ENCODE results near the gene TMEM53. TPM values are rescaled to one million over a fixed set of nuclear protein-coding genes. Genes with fewer than 3 reads are reported as not detected.

Gene TMEM53
- total RNA-seq, 1 experiment from 2014 or later, result 10.9 TPM

GRCh38 chr1:44713321-44713781 lies 39.1 kb upstream of the TMEM53 start:
- Mint-ChIP-seq H3K27ac (ENCODE audit: unreplicated experiment) (no peak overlapping the region), H3K36me3 (ENCODE audit: insufficient read depth, unreplicated experiment) (peaks cover 5% of the 10 kb centered on the region), H3K4me1 (ENCODE audit: low read depth, unreplicated experiment) (peaks cover 19% of the 10 kb centered on the region), H3K27me3 (ENCODE audit: unreplicated experiment) (peaks cover 28% of the 10 kb centered on the region), H3K9me3 (ENCODE audit: low read depth, unreplicated experiment) (no peaks in the 10 kb centered on the region), H3K4me3 (ENCODE audit: low read depth, unreplicated experiment) (no peak overlapping the region)
- TF ChIP-seq, protein P1, sequence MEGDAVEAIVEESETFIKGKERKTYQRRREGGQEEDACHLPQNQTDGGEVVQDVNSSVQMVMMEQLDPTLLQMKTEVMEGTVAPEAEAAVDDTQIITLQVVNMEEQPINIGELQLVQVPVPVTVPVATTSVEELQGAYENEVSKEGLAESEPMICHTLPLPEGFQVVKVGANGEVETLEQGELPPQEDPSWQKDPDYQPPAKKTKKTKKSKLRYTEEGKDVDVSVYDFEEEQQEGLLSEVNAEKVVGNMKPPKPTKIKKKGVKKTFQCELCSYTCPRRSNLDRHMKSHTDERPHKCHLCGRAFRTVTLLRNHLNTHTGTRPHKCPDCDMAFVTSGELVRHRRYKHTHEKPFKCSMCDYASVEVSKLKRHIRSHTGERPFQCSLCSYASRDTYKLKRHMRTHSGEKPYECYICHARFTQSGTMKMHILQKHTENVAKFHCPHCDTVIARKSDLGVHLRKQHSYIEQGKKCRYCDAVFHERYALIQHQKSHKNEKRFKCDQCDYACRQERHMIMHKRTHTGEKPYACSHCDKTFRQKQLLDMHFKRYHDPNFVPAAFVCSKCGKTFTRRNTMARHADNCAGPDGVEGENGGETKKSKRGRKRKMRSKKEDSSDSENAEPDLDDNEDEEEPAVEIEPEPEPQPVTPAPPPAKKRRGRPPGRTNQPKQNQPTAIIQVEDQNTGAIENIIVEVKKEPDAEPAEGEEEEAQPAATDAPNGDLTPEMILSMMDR (IDR thresholded peaks at IDR 0.05; ENCODE audit: unreplicated experiment), result no peak
- no TSS peak for BruUV-seq (replicated peaks)
- CTCF ChIA-PET, result interaction anchor here (0.6 to 0.7 kb wide), 2 partner anchors 14 to 43 kb away, joined by 4 to 7 read pairs; no protein-coding TSS in a partner anchor
- intact Hi-C loops (cut with micrococcal nuclease; ENCODE audit: unreplicated experiment), result no loop called here
- no peak for DNase-seq

DNA sequence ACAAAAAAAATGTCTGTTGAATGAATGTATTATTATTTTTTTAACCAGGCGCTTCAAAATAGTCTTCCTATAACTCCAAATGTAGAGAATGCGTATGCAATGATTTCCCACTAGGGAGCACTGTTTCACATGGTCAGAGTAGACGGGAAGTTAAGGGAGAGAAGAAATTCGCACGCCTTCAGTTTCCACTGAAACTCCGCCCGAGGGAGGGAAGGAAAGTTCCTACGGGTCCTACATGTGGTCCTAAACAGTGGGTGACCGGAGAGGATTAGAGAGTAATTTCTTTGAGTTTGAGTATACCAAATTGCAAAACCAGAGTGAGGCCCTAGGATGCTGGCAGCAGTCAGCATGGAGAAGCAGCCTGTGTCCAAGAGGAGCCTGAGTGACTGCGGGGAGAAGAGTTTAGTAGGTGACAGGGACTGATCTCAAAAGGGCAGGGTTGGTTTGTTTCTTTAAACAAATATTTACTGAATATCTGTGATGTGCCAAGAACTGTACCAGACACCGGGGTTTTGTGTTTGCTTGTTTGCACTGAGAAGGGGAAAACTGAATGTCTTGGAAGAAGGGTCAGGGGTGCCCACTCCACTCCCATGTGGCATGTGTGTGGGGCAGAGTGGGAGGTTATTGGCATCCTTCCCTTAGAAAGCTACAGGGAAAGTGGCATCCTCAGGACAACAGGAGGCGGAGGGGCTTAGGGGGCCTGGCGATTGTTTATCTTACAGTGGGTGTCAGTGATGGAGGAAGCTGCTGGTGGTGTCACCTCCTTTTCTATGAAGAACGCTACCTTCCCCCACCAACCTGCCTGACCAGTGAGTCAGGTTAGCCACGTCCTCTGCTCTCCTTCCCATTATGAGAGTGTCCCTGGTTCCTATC lies 33.9 kb upstream of the TMEM53 start:
- CTCF ChIA-PET, result interaction anchor here (0.8 kb wide), 1 partner anchor 55 kb away, joined by 3 read pairs; no protein-coding TSS in a partner anchor
- intact Hi-C loops (cut with micrococcal nuclease; ENCODE audit: unreplicated experiment), result no loop called here
- no TSS peak for BruUV-seq (replicated peaks)

DNA sequence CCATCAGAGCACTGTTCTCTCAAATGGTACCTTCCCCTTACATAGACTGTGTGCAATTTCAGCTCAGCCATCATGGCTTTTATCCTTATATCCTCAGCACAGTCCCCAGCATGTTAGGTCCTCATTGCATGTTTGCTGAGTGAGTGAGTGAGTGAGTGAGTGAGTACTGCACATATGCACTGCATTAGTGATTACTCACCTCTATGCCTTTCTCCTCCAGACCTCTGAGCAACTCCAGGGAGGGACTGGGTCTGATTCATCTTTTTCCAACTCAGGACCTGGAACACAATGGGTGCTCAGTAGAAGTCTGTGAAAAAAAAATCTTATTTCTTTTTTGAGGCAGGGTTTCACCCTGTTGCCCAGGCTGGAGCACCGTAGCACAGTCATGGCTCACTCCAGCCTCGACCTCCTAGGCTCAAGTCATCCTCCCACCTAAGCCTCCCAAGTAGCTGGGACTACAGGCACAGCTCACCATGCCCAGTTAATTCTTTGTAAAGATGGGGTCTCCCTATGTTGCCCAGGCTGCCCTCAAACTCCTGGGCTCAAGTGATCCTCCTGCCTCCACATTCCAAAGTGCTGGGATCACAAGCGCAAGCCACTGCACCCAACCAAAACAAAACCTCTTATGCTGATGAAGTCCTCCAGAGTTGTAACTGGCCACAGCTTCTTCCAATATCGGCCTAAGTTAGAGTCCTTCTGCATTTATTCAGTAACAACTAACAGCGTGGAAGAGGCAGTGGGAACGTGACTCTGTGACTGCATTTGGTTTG lies 33.0 kb upstream of the TMEM53 start:
- Mint-ChIP-seq H3K27me3 (ENCODE audit: unreplicated experiment) (no peaks in the 10 kb centered on the region), H3K4me1 (ENCODE audit: low read depth, unreplicated experiment) (peaks cover 20% of the 10 kb centered on the region), H3K36me3 (ENCODE audit: insufficient read depth, unreplicated experiment) (no peaks in the 10 kb centered on the region), H3K27ac (ENCODE audit: unreplicated experiment) (peak overlapping the region; percentile 28), H3K9me3 (ENCODE audit: low read depth, unreplicated experiment) (peaks cover 3% of the 10 kb centered on the region), H3K4me3 (ENCODE audit: low read depth, unreplicated experiment) (no peak overlapping the region)
- intact Hi-C loops (cut with micrococcal nuclease; ENCODE audit: unreplicated experiment), result no loop called here
- no TSS peak for BruUV-seq (replicated peaks)
- CTCF ChIA-PET, result interaction anchor here (0.6 to 1.4 kb wide), 3 partner anchors 20 to 844 kb away, joined by 3 to 11 read pairs (median 4); partner anchors contain the start of genes ARMH1 and TMEM53
- TF ChIP-seq, protein P1 (IDR thresholded peaks at IDR 0.05; ENCODE audit: unreplicated experiment), result no peak
- DNase-seq, result no peak

More for the DNA sequence above, 33.9 kb upstream of the TMEM53 start:
- Mint-ChIP-seq H3K36me3 (ENCODE audit: insufficient read depth, unreplicated experiment) (no peaks in the 10 kb centered on the region), H3K27me3 (ENCODE audit: unreplicated experiment) (no peaks in the 10 kb centered on the region), H3K9me3 (ENCODE audit: low read depth, unreplicated experiment) (peaks cover 3% of the 10 kb centered on the region), H3K4me1 (ENCODE audit: low read depth, unreplicated experiment) (peaks cover 13% of the 10 kb centered on the region), H3K4me3 (ENCODE audit: low read depth, unreplicated experiment) (peak overlapping the region; percentile 13), H3K27ac (ENCODE audit: unreplicated experiment) (peak overlapping the region; percentile 28)
- TF ChIP-seq, protein P1 (IDR thresholded peaks at IDR 0.05; ENCODE audit: unreplicated experiment), result peak; percentile 24
- DNase-seq, result peak; percentile 45

DNA sequence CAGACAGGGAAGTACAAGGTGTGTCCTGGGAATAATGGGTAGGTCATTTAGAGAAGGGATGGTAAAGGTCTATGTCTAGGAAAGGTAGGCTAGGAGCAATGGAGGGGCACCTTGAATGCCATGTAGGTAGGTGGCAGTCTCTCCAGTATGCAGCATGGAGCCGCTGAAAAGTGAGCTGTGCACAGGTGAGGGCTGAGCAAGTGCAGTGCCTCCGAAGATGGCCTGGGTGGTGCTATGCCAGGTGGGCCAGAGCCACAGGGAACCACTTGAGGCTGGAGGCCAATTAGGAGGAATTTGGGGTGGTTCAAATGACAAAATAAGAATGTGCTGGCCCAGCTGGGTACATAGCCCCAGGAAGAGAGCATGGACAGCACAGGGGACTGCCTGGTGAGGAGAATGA lies 31.7 kb upstream of the TMEM53 start:
- H3K27ac Mint-ChIP-seq (ENCODE audit: unreplicated experiment), result no peak overlapping the region
- CTCF ChIA-PET, result interaction anchor here (1.4 kb wide), 1 partner anchor 32 kb away, joined by 4 read pairs; the partner anchor contains the start of genes ARMH1 and TMEM53
- peaks cover 20% of the 10 kb centered on the region for H3K4me1 Mint-ChIP-seq (ENCODE audit: low read depth, unreplicated experiment)
- no TSS peak for BruUV-seq (replicated peaks)
- H3K4me3 Mint-ChIP-seq (ENCODE audit: low read depth, unreplicated experiment), result no peak overlapping the region
- TF ChIP-seq, protein P1 (IDR thresholded peaks at IDR 0.05; ENCODE audit: unreplicated experiment), result no peak
- intact Hi-C loops (cut with micrococcal nuclease; ENCODE audit: unreplicated experiment), result no loop called here
- H3K27me3 Mint-ChIP-seq (ENCODE audit: unreplicated experiment), result no peaks in the 10 kb centered on the region
- H3K9me3 Mint-ChIP-seq (ENCODE audit: low read depth, unreplicated experiment), result peaks cover 3% of the 10 kb centered on the region
- no peak for DNase-seq
- H3K36me3 Mint-ChIP-seq (ENCODE audit: insufficient read depth, unreplicated experiment), result no peaks in the 10 kb centered on the region

Data from Calu3 (cell line).